ENCODE measurements around the gene TMEM202.

- TF ChIP-seq CTCF (IDR thresholded peaks at IDR 0.05; ENCODE audit: low read length), result no peak
- TF ChIP-seq EZH2phosphoT487 (IDR thresholded peaks at IDR 0.05; ENCODE audit: low read length), result no peak
These were observed 17.2 kb downstream of the TMEM202 start for GRCh38 chr15:72415304-72415703.

All from MM.1S (cell line).